HG02798 (cell line): Measurements from ENCODE around the gene CRACDL.
A peak's percentile ranks its signal among the peaks of the same experiment; 100 is the strongest.

Experiments
- ATAC-seq: cut with Tn5 transposase; IDR thresholded peaks from one replicate; pipeline ENCODE4 v1.9.1; 2021; ENCODE audit warnings: mild to moderate bottlenecking; ENCODE audit not compliant: unreplicated experiment, poor library complexity

Gene CRACDL

DNA sequence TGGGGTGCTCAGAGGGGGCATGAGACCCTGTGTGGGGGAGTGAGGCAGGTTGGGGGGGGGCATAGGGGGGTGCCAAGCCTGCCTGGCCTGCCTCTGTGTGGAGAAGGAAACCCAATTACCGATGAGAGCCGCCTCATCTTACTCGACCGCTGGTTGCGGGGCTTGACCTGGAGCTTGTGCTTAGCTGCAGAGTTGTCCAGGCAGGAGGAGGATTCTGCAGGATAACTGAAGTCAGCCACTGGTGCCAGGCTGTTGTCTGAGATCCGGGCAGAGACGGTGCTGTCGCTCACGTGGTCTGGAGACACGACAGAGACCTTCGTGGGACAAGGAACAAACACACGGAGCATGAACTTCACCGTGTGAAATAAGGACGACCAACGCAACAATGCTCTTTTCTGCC lies 109.2 kb downstream of the CRACDL start:
- ATAC-seq = no peak

DNA sequence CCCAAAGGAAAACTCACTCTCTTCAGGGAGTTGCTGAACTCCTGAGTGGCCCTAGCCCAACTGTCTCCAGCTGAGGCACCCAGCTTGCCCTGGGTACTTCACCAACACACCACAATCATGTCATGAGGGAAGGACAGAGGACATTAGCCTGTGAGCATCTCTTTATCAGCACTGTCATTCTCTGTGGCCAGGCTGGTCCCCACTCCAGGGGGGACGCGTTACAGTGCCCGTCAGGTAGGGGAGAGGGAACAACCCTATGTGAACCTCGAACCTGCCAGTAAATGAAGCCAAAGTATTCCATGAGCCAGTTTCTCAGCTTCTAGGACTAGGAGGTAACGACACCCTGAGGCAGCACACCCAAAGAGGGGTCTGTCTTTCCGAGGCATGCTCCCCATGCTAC lies 110.2 kb downstream of the CRACDL start:
- no peak for ATAC-seq

DNA sequence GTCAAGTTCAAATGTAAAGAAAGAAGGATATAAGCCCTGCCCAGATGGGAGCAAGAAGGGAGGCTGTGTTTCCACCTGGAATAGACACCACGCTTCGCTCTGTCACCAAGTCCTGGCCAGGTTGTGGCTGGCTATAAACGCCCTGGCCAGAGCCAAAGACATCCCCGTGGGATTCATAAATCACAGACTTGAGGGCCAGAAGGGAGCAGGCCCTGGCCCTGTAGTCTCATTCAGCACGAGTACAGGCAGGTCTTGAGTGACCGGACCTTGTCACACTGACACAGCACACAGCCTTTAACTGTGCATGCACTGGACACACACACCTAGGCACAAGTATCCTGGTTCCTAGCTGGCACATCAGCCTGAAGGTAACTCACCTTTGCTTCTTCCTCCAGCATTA lies 110.6 kb downstream of the CRACDL start:
- ATAC-seq = no peak

DNA sequence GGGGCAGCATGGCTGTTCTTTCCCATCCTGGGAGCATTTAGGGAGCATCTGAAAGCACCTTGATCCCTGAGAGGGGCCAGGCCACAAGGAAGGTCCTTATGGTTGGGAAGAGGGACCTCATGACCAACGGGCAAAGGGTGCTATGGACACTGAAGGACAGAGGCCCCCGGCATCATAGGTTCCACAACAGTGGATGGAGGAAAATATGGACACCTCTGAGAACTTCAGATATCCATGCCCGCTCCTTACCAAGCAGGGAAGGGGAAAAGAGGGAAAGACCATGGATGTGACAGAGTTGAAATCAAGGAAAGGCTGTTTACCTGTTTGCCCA lies 111.0 kb downstream of the CRACDL start:
- ATAC-seq = no peak

DNA sequence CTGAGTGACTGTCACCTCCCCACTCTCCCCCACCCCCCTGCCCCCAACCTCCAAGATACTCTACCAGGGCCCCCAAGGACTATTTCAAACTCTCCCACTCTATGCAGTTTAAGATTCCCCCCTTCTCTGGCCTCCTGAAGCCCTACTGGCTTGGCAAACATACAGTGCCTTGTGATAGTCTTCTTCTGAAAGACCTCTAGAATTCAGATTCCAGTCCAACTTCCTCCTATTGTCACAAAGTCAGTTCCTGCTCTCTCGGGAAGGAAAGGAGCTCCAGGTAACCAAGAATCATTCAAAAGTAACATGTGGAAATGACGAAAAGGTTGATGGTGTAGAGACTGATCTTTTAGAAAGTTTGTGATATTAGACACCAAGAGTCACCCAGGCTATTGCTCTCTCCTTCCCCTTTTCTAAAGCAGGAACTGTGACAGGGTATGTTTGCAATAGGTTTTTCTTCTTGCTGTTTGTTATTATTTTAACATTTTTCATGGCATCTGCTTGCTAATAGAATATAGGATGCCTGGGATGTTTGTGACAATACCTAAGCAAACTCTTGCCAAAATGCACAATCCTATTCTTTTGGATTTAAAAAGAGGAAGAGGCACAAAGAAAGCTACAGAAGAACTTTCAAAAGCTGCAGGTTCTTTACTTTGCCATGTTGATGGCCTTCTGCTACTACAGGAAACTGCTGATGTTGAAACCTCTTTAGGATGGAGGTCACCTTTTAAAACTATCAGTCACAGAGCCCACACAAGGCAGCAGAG lies 111.6 kb downstream of the CRACDL start:
- no peak for ATAC-seq

DNA sequence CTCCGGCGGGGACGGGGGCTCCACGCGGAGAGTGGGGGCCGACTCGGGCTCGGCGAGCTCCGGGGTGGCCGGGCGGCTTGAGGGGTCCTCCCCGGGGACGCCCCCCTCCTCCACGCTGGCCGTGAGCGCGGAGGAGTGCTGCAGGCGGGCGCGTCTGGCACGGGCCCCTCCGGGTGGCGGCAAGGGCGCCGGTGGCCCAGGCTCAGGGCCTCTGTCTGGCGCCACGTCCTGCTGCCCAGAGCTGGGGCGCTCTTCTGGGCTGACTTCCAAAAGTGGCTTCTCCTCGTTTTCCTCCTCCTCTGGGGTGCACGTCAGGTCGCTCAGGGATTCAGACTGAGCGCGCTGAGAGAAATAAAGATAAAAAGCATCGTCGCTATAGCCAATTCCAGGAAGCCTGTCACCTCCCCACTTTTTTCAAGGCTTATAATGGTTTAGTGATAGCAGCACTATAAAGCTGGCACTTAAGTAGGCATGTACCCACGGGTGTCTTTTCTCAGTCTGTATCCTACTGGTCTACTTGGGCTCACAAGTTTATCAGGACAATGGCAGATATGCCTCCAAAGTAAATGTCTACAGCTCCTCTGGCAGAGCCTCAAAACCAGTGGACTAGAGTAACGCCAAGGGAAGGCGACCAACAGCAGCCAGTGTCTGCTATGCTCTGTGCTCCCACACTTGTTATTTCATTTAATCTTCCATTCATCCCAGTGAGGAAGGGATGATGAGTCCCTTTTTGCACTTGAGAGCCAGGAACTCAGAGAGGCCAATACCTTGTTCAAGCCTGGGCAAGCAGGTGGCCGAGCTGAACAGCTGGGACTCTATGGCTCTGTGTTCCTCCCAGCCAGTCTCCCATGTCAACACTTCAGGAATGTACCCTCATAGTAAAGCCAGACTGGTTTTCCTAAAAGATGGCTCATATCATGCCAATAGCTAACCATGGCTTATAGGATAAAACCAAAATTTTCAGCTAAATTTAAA lies 112.5 kb downstream of the CRACDL start:
- no peak for ATAC-seq

DNA sequence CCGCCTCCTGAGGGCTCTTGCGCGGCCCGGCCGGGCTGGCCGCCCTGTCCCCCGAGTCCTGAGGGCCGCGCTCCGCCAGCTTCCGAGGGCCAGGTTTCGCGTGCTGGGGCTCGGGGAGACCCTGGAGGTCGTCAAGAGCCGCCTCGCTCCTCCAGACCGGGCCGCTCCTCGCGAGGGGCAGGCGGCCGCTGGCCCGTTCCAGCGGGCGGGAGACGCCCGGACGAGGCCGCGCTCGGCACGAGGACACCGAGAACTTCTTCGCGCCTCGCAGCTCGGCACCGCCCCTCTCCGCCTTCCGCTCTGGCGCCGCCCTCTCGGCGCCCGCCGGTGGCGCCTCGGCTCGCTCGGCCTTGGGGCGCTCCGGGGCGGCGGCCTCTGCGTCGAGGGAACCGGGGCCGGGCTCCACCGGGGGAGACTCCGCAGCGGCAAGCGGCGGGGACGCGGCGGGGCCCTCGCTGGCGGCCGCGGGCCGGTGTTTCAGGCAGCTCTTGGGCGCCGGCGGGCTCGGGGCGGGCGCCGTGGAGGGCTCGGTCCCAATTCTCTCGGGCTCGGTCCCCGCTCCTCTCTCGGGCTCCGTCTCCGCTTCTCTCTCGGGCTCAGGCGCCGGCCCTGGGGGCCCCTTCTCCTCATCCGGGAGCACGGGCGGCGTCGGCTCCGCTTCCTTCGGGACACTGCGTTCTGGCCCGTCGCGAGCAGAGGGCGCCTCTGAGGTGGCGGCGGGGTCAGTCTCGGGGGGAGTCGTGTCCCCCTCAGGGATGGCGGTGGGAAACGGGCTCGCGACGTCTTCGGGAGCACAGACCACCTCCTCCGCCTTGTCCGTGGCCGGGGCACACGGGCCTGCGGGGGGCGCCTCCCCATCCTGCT lies 113.5 kb downstream of the CRACDL start:
- ATAC-seq = no peak

DNA sequence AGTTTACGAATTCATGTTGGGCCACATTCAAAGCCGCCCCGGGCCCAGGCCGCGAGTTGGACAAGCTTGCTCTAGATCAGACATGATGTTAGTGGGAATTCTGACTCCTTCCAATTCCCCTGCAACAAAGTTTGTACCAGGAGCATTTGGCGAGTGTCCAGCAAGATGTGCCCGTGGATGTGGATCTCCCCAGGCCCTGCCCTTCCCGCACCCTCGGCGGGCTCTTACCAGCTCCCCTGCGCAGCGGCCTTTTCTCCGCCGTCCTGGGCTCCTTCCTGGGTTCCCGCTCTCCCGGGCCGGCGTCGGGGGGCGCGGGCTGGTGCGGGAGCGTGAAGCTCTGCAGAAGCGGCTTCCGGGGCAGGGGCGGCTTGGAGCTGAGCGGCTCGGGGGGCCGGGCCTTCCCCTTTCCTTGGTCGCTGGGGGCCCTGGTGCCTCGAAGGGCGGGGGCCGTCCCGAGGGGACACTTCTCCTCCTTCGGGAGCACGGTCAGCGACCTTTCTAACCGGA lies 114.3 kb downstream of the CRACDL start:
- ATAC-seq = no peak

DNA sequence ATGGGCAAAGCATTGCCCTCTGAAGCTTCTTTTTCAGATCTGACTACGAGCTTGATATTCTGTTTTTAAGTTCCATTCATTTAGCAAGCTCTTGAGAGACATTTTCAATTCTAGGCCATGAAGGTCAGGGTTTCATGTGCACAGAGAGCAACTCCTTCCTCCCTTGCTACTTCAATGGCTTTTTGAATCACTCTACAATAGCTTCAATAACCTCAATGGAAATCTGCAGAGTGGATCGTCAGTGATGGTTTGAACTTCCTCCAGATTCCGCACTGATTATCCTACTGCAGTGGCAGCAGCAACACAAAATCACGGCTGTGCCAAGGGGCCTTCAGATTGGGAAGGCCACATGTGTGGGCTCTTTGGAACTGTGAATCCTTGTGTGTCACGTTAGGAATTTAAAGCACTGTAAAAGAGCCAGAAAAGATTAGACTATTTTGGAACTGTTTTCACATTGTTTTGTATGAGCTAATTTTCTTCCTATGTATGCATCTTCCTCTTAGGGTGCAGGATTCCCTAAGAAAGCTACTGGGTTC lies 116.7 kb downstream of the CRACDL start:
- no peak for ATAC-seq

DNA sequence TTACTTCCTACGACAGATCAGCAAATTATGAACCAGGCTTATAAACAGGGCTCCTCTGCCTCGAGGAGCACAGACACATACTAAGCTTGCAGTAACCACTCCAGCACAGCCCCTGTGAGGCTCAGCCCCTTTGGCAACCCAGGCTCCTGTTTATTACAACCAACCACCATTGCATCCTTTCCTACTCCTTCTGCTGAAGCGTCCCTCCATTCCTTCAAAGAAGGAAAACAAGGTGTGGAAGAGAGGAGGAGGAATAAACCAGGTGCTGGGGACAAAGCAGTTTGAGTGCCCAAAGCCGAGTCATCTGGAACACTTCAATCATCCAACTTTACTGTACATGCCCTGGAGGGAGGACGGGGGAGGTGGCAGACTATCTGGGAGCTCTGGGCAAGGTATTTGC lies 117.9 kb downstream of the CRACDL start:
- ATAC-seq = no peak

DNA sequence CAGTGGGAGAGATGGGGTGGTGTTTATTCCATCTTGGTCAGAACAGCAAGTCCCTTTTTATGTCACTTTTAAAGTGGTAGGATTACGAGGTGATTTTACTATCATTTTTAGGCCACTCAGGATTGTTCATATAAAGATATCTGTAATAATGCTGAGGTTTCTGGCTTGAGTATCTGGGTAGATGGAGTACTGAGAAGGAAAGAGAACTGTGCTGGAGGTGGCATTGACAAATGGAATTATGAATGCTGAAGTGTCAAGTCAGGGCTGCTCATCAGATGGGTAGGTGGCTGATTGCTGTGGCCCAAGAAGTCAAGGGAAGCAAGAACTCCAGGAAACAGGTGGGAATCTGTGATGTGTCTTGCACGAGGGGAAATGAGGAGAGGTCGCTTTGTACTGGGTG lies 119.7 kb downstream of the CRACDL start:
- ATAC-seq = no peak

DNA sequence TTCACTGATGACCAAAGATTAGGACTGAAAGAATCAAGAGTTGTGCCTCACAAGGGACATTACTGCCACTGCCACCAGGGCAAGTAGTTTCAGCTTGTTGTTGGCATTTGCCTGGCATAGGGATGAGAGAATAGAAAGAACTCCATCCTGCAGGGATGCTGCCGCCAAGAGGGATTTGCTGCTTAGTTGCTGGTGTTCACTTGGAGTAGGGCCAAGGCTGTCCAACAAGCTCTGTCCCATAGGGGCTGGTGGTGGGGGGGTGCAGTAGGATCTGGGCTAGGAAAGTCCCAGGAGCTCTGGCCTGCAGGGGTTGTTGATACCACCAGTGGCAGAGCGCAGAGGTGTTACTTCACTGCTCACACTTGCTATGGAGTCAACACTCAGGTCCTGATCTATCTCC lies 120.2 kb downstream of the CRACDL start:
- no peak for ATAC-seq

DNA sequence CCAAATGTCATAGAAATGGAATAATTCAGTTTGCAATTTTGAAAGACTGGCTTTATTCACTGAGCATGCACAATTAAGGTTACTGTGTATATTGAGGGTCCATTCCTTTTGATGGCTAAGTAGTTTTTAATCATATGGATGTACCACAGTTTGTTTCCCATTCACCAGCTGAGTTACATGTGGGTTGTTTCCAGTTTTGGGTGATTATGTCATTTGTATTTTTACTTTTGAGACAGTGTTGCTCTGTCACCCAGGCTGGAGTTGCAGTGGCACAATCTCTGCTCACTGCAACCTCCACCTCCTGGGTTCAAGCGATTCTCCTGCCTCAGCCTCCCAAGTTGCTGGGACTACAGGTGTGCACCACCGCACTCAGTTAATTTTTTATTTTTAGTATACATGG lies 124.3 kb downstream of the CRACDL start:
- no peak for ATAC-seq

DNA sequence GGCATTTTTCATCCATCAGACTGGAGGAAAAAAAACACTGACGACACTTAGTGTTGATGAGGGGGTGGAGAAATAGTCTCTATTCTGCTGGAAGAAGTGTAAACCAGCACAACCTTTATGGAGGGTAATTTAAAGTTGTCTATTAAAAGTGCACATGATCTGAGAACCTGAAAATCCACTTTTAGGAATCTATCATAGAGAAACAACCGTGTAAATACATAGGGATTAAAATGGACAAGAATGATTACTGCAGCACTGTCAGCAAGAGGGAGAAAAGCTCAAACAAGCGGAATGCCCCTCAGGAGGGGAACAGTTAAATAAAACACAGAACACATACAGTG lies 125.5 kb downstream of the CRACDL start:
- ATAC-seq = no peak

DNA sequence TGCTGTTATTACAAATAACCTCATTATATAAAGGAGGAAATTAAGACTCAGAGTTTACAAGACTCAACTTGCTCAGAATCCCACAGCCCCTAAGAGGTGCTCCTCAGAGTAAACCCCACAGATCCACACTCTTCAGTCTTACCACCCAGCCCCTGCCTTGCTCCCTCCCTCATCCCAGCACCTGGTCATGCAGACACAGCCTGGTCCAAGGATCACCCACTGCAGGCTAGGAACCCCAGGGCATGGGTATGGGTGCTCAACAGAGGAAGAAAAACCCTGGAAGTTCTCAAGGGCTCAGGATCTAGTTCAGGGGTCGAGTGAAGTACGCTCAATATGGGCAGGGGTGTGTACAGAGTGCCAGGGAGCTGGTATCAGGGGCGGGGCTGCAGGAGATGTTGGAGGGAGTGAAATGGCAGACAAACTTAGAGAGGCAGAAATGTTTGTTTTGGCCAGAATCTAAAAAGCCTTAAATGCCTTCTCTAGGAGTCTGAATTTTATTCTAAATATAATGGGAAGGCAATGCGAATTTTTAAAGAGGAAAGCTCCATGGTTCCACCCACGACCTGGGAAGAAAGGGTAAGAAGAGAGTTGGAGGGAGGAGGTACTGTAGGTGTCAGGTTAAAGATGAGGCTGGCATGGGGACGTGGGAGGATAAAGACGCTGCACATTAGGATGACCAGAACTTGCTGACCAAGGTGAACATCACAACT lies 126.0 kb downstream of the CRACDL start:
- ATAC-seq = no peak

DNA sequence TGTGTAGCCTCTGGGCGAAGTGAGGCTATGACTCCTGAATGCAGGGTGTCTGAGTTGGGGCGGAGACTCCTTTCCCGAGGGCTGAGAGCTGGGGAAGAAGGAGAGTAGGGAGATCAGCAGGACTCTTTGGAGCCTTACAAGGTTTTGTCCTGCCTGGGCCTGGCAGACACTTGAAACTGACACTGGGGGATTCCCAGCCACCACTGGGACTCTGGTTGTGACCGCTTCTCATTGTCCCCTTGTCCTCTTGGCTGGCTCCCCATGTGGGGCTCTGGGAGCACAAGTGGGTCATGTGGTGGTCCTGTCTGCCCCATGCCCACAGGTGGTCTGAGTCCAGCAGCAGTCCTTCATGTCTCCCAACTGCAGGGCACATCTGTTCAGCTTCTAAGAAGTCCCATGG lies 126.9 kb downstream of the CRACDL start:
- peak; percentile 40 for ATAC-seq

DNA sequence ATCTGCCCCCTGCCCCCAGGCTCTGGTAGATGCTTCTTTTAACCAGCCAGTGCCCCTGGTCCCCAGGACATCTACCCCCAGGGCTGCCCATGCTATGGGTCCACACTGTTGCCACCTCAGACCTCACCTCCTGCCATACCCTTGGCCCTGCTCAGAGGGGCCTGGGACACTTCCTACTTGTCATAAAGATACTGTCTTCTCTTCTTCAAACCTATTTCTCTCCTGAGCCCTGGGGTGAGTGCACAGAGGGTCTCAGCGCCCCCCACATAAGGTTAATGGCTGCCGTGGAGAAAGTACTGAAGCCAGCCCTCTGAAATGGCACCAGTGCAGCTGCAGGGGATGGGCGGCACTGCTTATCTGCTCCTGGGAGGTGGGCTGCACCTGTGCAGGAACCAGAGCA lies 127.5 kb downstream of the CRACDL start:
- ATAC-seq = no peak

DNA sequence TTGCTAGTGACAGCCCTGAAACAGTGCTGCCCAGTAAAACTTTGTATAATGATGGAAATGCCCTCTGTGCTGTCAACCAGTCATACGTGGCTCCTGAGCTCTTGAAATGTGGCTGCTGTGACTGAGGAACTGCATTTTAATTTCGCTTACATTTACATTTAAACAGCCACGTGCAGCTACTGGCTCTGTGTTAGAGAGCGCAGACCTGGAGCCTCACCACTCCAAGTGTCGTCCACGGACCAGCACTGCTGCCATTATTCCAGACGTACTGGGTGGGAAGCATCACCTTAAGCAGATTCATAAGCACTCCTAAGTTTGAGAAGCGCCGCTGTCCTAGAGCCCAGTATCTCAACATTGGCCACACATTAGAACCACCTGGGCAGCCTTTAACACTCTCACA lies 128.1 kb downstream of the CRACDL start:
- no peak for ATAC-seq

DNA sequence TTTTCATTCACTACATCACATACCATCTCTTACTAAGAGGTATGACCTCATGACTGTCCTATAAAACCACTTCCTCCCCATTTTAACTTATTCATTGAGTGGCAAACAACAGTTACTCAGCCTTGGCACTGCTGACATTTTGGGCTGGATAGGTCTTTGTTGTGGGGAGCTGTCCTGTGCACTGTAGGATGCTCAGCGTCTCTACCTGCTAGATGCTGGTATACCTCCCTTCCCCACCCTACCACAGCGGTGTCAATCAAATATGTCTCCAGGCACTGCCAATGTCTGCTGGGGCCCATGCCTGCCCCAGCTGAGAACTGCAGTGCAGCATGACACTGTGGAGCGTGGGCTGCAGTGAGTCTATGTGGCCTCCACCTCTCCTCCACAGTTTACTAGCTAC lies 128.8 kb downstream of the CRACDL start:
- no peak for ATAC-seq

DNA sequence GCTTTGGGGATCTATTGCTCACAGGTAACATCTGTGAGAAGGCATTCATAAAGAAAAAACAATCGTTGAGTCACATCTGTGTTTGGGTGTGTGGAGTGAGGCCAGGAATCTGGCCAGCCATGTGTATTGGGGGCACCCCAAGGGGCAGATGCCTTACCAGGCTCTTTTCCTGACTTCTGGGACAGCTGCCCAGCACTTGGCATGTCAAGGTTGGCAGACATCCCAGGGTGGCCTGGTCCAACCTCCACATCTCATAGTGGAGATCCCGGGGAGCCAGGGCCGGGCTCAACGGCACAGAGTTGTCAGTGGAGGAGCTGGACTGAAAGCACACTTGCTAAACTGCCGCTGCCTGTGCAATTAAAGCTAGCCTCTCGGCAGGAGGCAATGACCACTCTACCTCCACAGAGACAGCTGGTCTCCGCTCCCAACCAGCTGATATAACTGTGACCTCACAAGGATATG lies 129.8 kb downstream of the CRACDL start:
- ATAC-seq = no peak
